Measurements from ENCODE around the gene ASB5.
A peak's percentile ranks its signal among the peaks of the same experiment; 100 is the strongest.
"Not testable (repeated sequence)": the region's sequence is repeated elsewhere in the genome, so short reads cannot be mapped to it uniquely, and the experiment has no call there.

ASB5 gene

GRCh38 chr4:176238157-176238610 is 30.8 kb downstream of the ASB5 start:
- H3K4me3 ChIP-seq (ENCODE audit: low read length) = no peak overlapping the region
- no peaks in the 10 kb centered on the region for H3K27me3 ChIP-seq (ENCODE audit: insufficient read depth, low read length)
- no peaks in the 10 kb centered on the region for H3K36me3 ChIP-seq (ENCODE audit: insufficient read depth, low read length)
- peaks cover 11% of the 10 kb centered on the region for H3K4me1 ChIP-seq (ENCODE audit: insufficient read depth, low read length)
- no peak overlapping the region for H2AFZ ChIP-seq (ENCODE audit: low read depth, low read length)
- no peaks in the 10 kb centered on the region for H3K9me3 ChIP-seq (ENCODE audit: low read length)

- peaks cover 11% of the 10 kb centered on the region for H3K4me1 ChIP-seq (ENCODE audit: insufficient read depth, low read length)
Observed at GRCh38 chr4:176236946-176237345, 32.1 kb downstream of the ASB5 start.

GRCh38 chr4:176230836-176231235 is 38.2 kb downstream of the ASB5 start:
- no peaks in the 10 kb centered on the region for H3K9me3 ChIP-seq (ENCODE audit: low read length)
- no peaks in the 10 kb centered on the region for H3K27me3 ChIP-seq (ENCODE audit: insufficient read depth, low read length)
- no peak overlapping the region for H3K4me3 ChIP-seq (ENCODE audit: low read length)
- H2AFZ ChIP-seq (ENCODE audit: low read depth, low read length) = no peak overlapping the region
- peaks cover 10% of the 10 kb centered on the region for H3K4me1 ChIP-seq (ENCODE audit: insufficient read depth, low read length)
- H3K36me3 ChIP-seq (ENCODE audit: insufficient read depth, low read length) = no peaks in the 10 kb centered on the region

More at GRCh38 chr4:176236946-176237345, 32.1 kb downstream of the ASB5 start:
- Histone ChIP-seq H3K4me3 (ENCODE audit: low read length) (no peak overlapping the region), H3K27me3 (ENCODE audit: insufficient read depth, low read length) (no peaks in the 10 kb centered on the region), H2AFZ (ENCODE audit: low read depth, low read length) (peak overlapping the region; percentile 59), H3K9me3 (ENCODE audit: low read length) (no peaks in the 10 kb centered on the region), H3K36me3 (ENCODE audit: insufficient read depth, low read length) (no peaks in the 10 kb centered on the region)

GRCh38 chr4:176229645-176230044 is 39.4 kb downstream of the ASB5 start:
- H2AFZ ChIP-seq (ENCODE audit: low read depth, low read length) = peak overlapping the region; percentile 15
- H3K27me3 ChIP-seq (ENCODE audit: insufficient read depth, low read length) = no peaks in the 10 kb centered on the region
- no peaks in the 10 kb centered on the region for H3K36me3 ChIP-seq (ENCODE audit: insufficient read depth, low read length)
- peaks cover 10% of the 10 kb centered on the region for H3K4me1 ChIP-seq (ENCODE audit: insufficient read depth, low read length)
- H3K9me3 ChIP-seq (ENCODE audit: low read length) = no peaks in the 10 kb centered on the region
- no peak overlapping the region for H3K4me3 ChIP-seq (ENCODE audit: low read length)

GRCh38 chr4:176226736-176227135 is 42.3 kb downstream of the ASB5 start:
- Histone ChIP-seq H3K4me1 (ENCODE audit: insufficient read depth, low read length) (peaks cover 10% of the 10 kb centered on the region), H2AFZ (ENCODE audit: low read depth, low read length) (no peak overlapping the region), H3K27me3 (ENCODE audit: insufficient read depth, low read length) (no peaks in the 10 kb centered on the region), H3K36me3 (ENCODE audit: insufficient read depth, low read length) (no peaks in the 10 kb centered on the region), H3K9me3 (ENCODE audit: low read length) (no peaks in the 10 kb centered on the region), H3K4me3 (ENCODE audit: low read length) (no peak overlapping the region)

GRCh38 chr4:176223561-176223960 is 45.5 kb downstream of the ASB5 start:
- H3K9me3 ChIP-seq (ENCODE audit: low read length) = no peaks in the 10 kb centered on the region
- no peaks in the 10 kb centered on the region for H3K4me1 ChIP-seq (ENCODE audit: insufficient read depth, low read length)
- H3K36me3 ChIP-seq (ENCODE audit: insufficient read depth, low read length) = no peaks in the 10 kb centered on the region
- no peaks in the 10 kb centered on the region for H3K27me3 ChIP-seq (ENCODE audit: insufficient read depth, low read length)
- no peak overlapping the region for H2AFZ ChIP-seq (ENCODE audit: low read depth, low read length)
- no peak overlapping the region for H3K4me3 ChIP-seq (ENCODE audit: low read length)

- Histone ChIP-seq H3K4me3 (ENCODE audit: low read length) (no peak overlapping the region), H3K36me3 (ENCODE audit: insufficient read depth, low read length) (no peaks in the 10 kb centered on the region)
Observed at GRCh38 chr4:176222149-176222548, 46.9 kb downstream of the ASB5 start.

GRCh38 chr4:176217510-176217909 is 51.5 kb downstream of the ASB5 start:
- Histone ChIP-seq H3K27me3 (ENCODE audit: insufficient read depth, low read length) (no peaks in the 10 kb centered on the region), H3K36me3 (ENCODE audit: insufficient read depth, low read length) (no peaks in the 10 kb centered on the region), H3K9me3 (ENCODE audit: low read length) (no peaks in the 10 kb centered on the region), H3K4me1 (ENCODE audit: insufficient read depth, low read length) (no peaks in the 10 kb centered on the region), H2AFZ (ENCODE audit: low read depth, low read length) (no peak overlapping the region), H3K4me3 (ENCODE audit: low read length) (no peak overlapping the region)

More at GRCh38 chr4:176222149-176222548, 46.9 kb downstream of the ASB5 start:
- H3K9me3 ChIP-seq (ENCODE audit: low read length) = no peaks in the 10 kb centered on the region
- no peaks in the 10 kb centered on the region for H3K4me1 ChIP-seq (ENCODE audit: insufficient read depth, low read length)
- H2AFZ ChIP-seq (ENCODE audit: low read depth, low read length) = no peak overlapping the region
- H3K27me3 ChIP-seq (ENCODE audit: insufficient read depth, low read length) = no peaks in the 10 kb centered on the region

- not testable (repeated sequence) for H3K4me1 ChIP-seq (ENCODE audit: insufficient read depth, low read length); H3K36me3 ChIP-seq (ENCODE audit: insufficient read depth, low read length); H3K4me3 ChIP-seq (ENCODE audit: low read length)
Observed at GRCh38 chr4:176212351-176212750, 56.7 kb downstream of the ASB5 start.

GRCh38 chr4:176210579-176211296 is 58.3 kb downstream of the ASB5 start:
- Histone ChIP-seq H3K4me3 (ENCODE audit: low read length) (no peak overlapping the region), H3K27me3 (ENCODE audit: insufficient read depth, low read length) (no peaks in the 10 kb centered on the region), H2AFZ (ENCODE audit: low read depth, low read length) (no peak overlapping the region), H3K9me3 (ENCODE audit: low read length) (no peaks in the 10 kb centered on the region), H3K36me3 (ENCODE audit: insufficient read depth, low read length) (no peaks in the 10 kb centered on the region), H3K4me1 (ENCODE audit: insufficient read depth, low read length) (no peaks in the 10 kb centered on the region)

More at GRCh38 chr4:176212351-176212750, 56.7 kb downstream of the ASB5 start:
- H3K9me3 ChIP-seq (ENCODE audit: low read length); H2AFZ ChIP-seq (ENCODE audit: low read depth, low read length); H3K27me3 ChIP-seq (ENCODE audit: insufficient read depth, low read length): not testable (repeated sequence)

- Histone ChIP-seq H3K27me3 (ENCODE audit: insufficient read depth, low read length) (no peaks in the 10 kb centered on the region), H3K36me3 (ENCODE audit: insufficient read depth, low read length) (no peaks in the 10 kb centered on the region), H2AFZ (ENCODE audit: low read depth, low read length) (no peak overlapping the region), H3K4me1 (ENCODE audit: insufficient read depth, low read length) (peaks cover 6% of the 10 kb centered on the region), H3K4me3 (ENCODE audit: low read length) (no peak overlapping the region), H3K9me3 (ENCODE audit: low read length) (no peaks in the 10 kb centered on the region)
Observed at GRCh38 chr4:176210101-176210500, 58.9 kb downstream of the ASB5 start.

GRCh38 chr4:176209535-176209934 is 59.5 kb downstream of the ASB5 start:
- H2AFZ ChIP-seq (ENCODE audit: low read depth, low read length) = no peak overlapping the region
- H3K9me3 ChIP-seq (ENCODE audit: low read length) = no peaks in the 10 kb centered on the region
- no peak overlapping the region for H3K4me3 ChIP-seq (ENCODE audit: low read length)
- no peaks in the 10 kb centered on the region for H3K36me3 ChIP-seq (ENCODE audit: insufficient read depth, low read length)
- H3K27me3 ChIP-seq (ENCODE audit: insufficient read depth, low read length) = no peaks in the 10 kb centered on the region
- peaks cover 7% of the 10 kb centered on the region for H3K4me1 ChIP-seq (ENCODE audit: insufficient read depth, low read length)

GRCh38 chr4:176207839-176208238 is 61.2 kb downstream of the ASB5 start:
- H3K4me3 ChIP-seq (ENCODE audit: low read length) = no peak overlapping the region
- H3K27me3 ChIP-seq (ENCODE audit: insufficient read depth, low read length) = no peaks in the 10 kb centered on the region
- peaks cover 7% of the 10 kb centered on the region for H3K4me1 ChIP-seq (ENCODE audit: insufficient read depth, low read length)
- H3K36me3 ChIP-seq (ENCODE audit: insufficient read depth, low read length) = no peaks in the 10 kb centered on the region
- H2AFZ ChIP-seq (ENCODE audit: low read depth, low read length) = no peak overlapping the region
- no peaks in the 10 kb centered on the region for H3K9me3 ChIP-seq (ENCODE audit: low read length)

- H3K4me1 ChIP-seq (ENCODE audit: insufficient read depth, low read length) = peaks cover 7% of the 10 kb centered on the region
- H3K36me3 ChIP-seq (ENCODE audit: insufficient read depth, low read length) = no peaks in the 10 kb centered on the region
- H2AFZ ChIP-seq (ENCODE audit: low read depth, low read length) = no peak overlapping the region
- H3K27me3 ChIP-seq (ENCODE audit: insufficient read depth, low read length) = no peaks in the 10 kb centered on the region
- H3K9me3 ChIP-seq (ENCODE audit: low read length) = peaks cover 2% of the 10 kb centered on the region
- no peak overlapping the region for H3K4me3 ChIP-seq (ENCODE audit: low read length)
Observed at GRCh38 chr4:176205299-176205698, 63.7 kb downstream of the ASB5 start.
